ENCODE data around the gene UBR2. TPM values are rescaled to one million over a fixed set of nuclear protein-coding genes. Genes with fewer than 3 reads are reported as not detected.

The UBR2 gene
- total and polyA plus RNA-seq, 2 donors (not counting 3 experiments of a cell fraction or from before 2014, with no cell fraction given): 8.0 to 22.3 TPM

DNA sequence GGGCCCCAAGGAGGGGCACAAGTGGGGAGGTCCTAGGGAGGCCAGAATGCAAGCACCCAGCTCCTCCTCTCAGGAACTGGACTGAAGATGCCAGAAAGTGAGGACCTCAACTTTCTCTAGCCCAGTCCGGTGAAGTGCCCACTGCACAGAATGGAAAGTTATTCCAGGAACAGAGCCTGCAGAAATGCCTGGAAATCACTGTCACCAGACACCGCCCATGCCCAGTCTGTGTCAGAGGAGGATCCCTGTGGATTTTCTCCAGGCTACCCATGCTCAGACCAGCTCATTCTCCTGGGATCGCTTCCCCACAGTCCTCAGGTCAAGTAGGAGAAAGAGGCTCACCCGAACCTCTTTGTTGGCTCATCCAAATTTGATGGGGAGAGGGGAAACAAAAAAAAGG, 152.0 kb downstream of the UBR2 start:
- no peaks in the 10 kb centered on the region for H3K79me2 ChIP-seq (ENCODE audit: control insufficient read depth, insufficient read depth, low read length)
- no peaks in the 10 kb centered on the region for H3K27me3 ChIP-seq (ENCODE audit: control insufficient read depth in 2 of 2, insufficient read depth in 2 of 2, low read length in 2 of 2)
- H3K36me3 ChIP-seq (ENCODE audit: control insufficient read depth in 2 of 2, extremely low read depth in 1 of 2, insufficient read depth in 2 of 2, low read length in 2 of 2): no peaks in the 10 kb centered on the region
- no peak overlapping the region for H3K9ac ChIP-seq (replicated peaks; ENCODE audit: extremely low read depth, insufficient read depth, low read length)
- intact Hi-C loops (cut with micrococcal nuclease): no loop called here
- H4K20me1 ChIP-seq (replicated peaks; ENCODE audit: control insufficient read depth, extremely low read depth, insufficient read depth, low read length): no peaks in the 10 kb centered on the region
- no peaks in the 10 kb centered on the region for H3K9me1 ChIP-seq (replicated peaks; ENCODE audit: control insufficient read depth, extremely low read depth, insufficient read depth, low read length)
- TF ChIP-seq EZH2 (IDR thresholded peaks at IDR 0.05; ENCODE audit: borderline replicate concordance, low read depth, low read length, severe bottlenecking) (no peak), MYC (IDR thresholded peaks at IDR 0.05; ENCODE audit: low read depth, low read length) (no peak), POLR2AphosphoS5 (IDR thresholded peaks at IDR 0.05; ENCODE audit: insufficient read depth, low read depth, low read length) (no peak), POLR2A (IDR thresholded peaks at IDR 0.05; ENCODE audit: low read depth, low read length) (no peak), GATA2 (IDR thresholded peaks at IDR 0.05; ENCODE audit: insufficient read depth, insufficient read length, low read depth, low read length) (no peak), FOS (IDR thresholded peaks at IDR 0.05; ENCODE audit: borderline replicate concordance, insufficient read depth, low read length) (no peak), JUN (IDR thresholded peaks at IDR 0.05; ENCODE audit: borderline replicate concordance, insufficient read depth, insufficient read length, low read depth) (no peak)
- TF ChIP-seq, protein P1, sequence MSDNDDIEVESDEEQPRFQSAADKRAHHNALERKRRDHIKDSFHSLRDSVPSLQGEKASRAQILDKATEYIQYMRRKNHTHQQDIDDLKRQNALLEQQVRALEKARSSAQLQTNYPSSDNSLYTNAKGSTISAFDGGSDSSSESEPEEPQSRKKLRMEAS (IDR thresholded peaks at IDR 0.05; ENCODE audit: insufficient read depth, insufficient read length): no peak
- TF ChIP-seq, protein P2, sequence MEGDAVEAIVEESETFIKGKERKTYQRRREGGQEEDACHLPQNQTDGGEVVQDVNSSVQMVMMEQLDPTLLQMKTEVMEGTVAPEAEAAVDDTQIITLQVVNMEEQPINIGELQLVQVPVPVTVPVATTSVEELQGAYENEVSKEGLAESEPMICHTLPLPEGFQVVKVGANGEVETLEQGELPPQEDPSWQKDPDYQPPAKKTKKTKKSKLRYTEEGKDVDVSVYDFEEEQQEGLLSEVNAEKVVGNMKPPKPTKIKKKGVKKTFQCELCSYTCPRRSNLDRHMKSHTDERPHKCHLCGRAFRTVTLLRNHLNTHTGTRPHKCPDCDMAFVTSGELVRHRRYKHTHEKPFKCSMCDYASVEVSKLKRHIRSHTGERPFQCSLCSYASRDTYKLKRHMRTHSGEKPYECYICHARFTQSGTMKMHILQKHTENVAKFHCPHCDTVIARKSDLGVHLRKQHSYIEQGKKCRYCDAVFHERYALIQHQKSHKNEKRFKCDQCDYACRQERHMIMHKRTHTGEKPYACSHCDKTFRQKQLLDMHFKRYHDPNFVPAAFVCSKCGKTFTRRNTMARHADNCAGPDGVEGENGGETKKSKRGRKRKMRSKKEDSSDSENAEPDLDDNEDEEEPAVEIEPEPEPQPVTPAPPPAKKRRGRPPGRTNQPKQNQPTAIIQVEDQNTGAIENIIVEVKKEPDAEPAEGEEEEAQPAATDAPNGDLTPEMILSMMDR (IDR thresholded peaks at IDR 0.05; ENCODE audit: extremely low read depth in 1 of 2, insufficient read depth in 1 of 2, low read depth in 1 of 2, low read length in 2 of 2): no peak
- no TSS peak for BruUV-seq (replicated peaks)
- peaks cover 2% of the 10 kb centered on the region for H3K9me3 ChIP-seq (replicated peaks; ENCODE audit: control insufficient read depth, insufficient read depth, low read length)
- POLR2A ChIA-PET: no interaction called here
- H2AFZ ChIP-seq (ENCODE audit: low read depth, low read length): no peak overlapping the region
- FAIRE-seq: no peak
- no peak overlapping the region for H3K4me3 ChIP-seq (replicated peaks in 1 of 3; ENCODE audit: insufficient read depth in 1 of 3, low read depth in 1 of 3, low read length in 3 of 3)
- peaks cover 8% of the 10 kb centered on the region for H3K4me1 ChIP-seq (ENCODE audit: control insufficient read depth, extremely low read depth, insufficient read depth, low read length)
- H3K27ac ChIP-seq (ENCODE audit: insufficient read depth, low read depth, low read length): no peak overlapping the region
- no peak overlapping the region for H3K4me2 ChIP-seq (ENCODE audit: insufficient read depth, low read length)
- DNase-seq (ENCODE audit: low read depth, low spot score): no peak
- CTCF ChIA-PET: interaction anchor here (1.0 to 2.2 kb wide), 3 partner anchors 10 to 49 kb away, joined by 3 to 10 read pairs (median 3); no protein-coding TSS in a partner anchor
- dilution Hi-C loops (cut with MboI; ENCODE audit: extremely low pct_ligation_motif_present, low sequenced_read_pairs): no loop called here

Data from endothelial cell of umbilical vein (primary cell).